ENCODE data around the gene CACNA1C. TPM values are rescaled to one million over a fixed set of nuclear protein-coding genes. Genes with fewer than 3 reads are reported as not detected.
"Not testable (repeated sequence)": the region's sequence is repeated elsewhere in the genome, so short reads cannot be mapped to it uniquely, and the experiment has no call there.

CACNA1C gene
- total RNA-seq, 4 donors from 2014 or later, result 0.38 to 2.4 (median 1.4) TPM

GRCh38 chr12:2250797-2251196 lies 198.0 kb downstream of the CACNA1C start:
- intact Hi-C loops (cut with DNase I; ENCODE audit: low total_unique reads), result no loop called here
- WGBS, 2 donors, result 57 to 58% methylated on average over 5 of the region's 5 CpGs
- TF ChIP-seq POLR2A (IDR thresholded peaks at IDR 0.05) (no peak), CTCF (IDR thresholded peaks at IDR 0.05) (no peak)
- no peak overlapping the region for H3K4me3 ChIP-seq (ENCODE audit: low read depth, poor library complexity, severe bottlenecking)
- peak in 1 of 2 donors; percentile 31 for DNase-seq (ENCODE audit: low spot score in 2 of 2)

- 61 to 66% methylated on average over 8 of the region's 8 CpGs for WGBS, 2 donors
- no peak for TF ChIP-seq CTCF (IDR thresholded peaks at IDR 0.05)
- TF ChIP-seq POLR2A (IDR thresholded peaks at IDR 0.05), result no peak
- intact Hi-C loops (cut with DNase I; ENCODE audit: low total_unique reads), result no loop called here
- no peak for DNase-seq (ENCODE audit: low spot score in 2 of 2)
- no peak overlapping the region for H3K4me3 ChIP-seq (ENCODE audit: low read depth, poor library complexity, severe bottlenecking)
Observed at GRCh38 chr12:2251526-2252209, 198.9 kb downstream of the CACNA1C start.

- 80 to 96% methylated on average over 2 of the region's 2 CpGs for WGBS, 2 donors
- intact Hi-C loops (cut with DNase I; ENCODE audit: low total_unique reads), result loop anchor here (5.0 kb wide), 1 partner anchor 312 kb away; no protein-coding TSS in a partner anchor
- TF ChIP-seq POLR2A (IDR thresholded peaks at IDR 0.05), result no peak
- no peak for TF ChIP-seq CTCF (IDR thresholded peaks at IDR 0.05)
- no peak for DNase-seq (ENCODE audit: low spot score in 2 of 2)
- H3K4me3 ChIP-seq (ENCODE audit: low read depth, poor library complexity, severe bottlenecking), result no peak overlapping the region
Observed at GRCh38 chr12:2255311-2255710, 202.5 kb downstream of the CACNA1C start.

- H3K4me3 ChIP-seq (ENCODE audit: low read depth, poor library complexity, severe bottlenecking), result not testable (repeated sequence)
- intact Hi-C loops (cut with DNase I; ENCODE audit: low total_unique reads), result loop anchor here (5.0 kb wide), 1 partner anchor 312 kb away; no protein-coding TSS in a partner anchor
- 88 to 89% methylated on average over 9 of the region's 9 CpGs for WGBS, 2 donors
- peak in 1 of 2 donors; percentile 25 for DNase-seq (ENCODE audit: low spot score in 2 of 2)
Observed at GRCh38 chr12:2255731-2256130, 202.9 kb downstream of the CACNA1C start.

GRCh38 chr12:2256453-2256852 lies 203.7 kb downstream of the CACNA1C start:
- 86 to 93% methylated on average over 6 of the region's 6 CpGs for WGBS, 2 donors
- no peak overlapping the region for H3K4me3 ChIP-seq (ENCODE audit: low read depth, poor library complexity, severe bottlenecking)
- intact Hi-C loops (cut with DNase I; ENCODE audit: low total_unique reads), result loop anchor here (5.0 kb wide), 1 partner anchor 311 kb away; no protein-coding TSS in a partner anchor
- DNase-seq (ENCODE audit: low spot score in 2 of 2), result no peak
- no peak for TF ChIP-seq CTCF (IDR thresholded peaks at IDR 0.05)

GRCh38 chr12:2256915-2257314 lies 204.1 kb downstream of the CACNA1C start:
- no peak overlapping the region for H3K4me3 ChIP-seq (ENCODE audit: low read depth, poor library complexity, severe bottlenecking)
- 84 to 87% methylated on average over 7 of the region's 7 CpGs for WGBS, 2 donors
- intact Hi-C loops (cut with DNase I; ENCODE audit: low total_unique reads), result loop anchor here (5.0 kb wide), 1 partner anchor 310 kb away; no protein-coding TSS in a partner anchor
- TF ChIP-seq POLR2A (IDR thresholded peaks at IDR 0.05), result no peak
- no peak for TF ChIP-seq CTCF (IDR thresholded peaks at IDR 0.05)
- DNase-seq (ENCODE audit: low spot score in 2 of 2), result no peak
